H1 (cell line): ENCODE measurements around the gene MMP24OS. TPM values are rescaled to one million over a fixed set of nuclear protein-coding genes. Genes with fewer than 3 reads are reported as not detected.

Experiments
- KDM1A ChIP-seq: fragments of 200-600, 300-600 bp; sonication (generic); IDR thresholded peaks from 2 replicates; pipeline ENCODE4 v1.7.1; 2016; ENCODE audit warnings: mild to moderate bottlenecking, low read length, borderline replicate concordance
- KDM4A ChIP-seq: IDR thresholded peaks from one replicate; pipeline ENCODE4 v1.7.1; 2012; ENCODE audit warnings: low read depth, mild to moderate bottlenecking, moderate library complexity, low read length, inconsistent platforms; ENCODE audit not compliant: severe bottlenecking
- POLR2AphosphoS5 ChIP-seq: IDR thresholded peaks from 2 replicates; pipeline ENCODE4 v1.6.1; 2011; ENCODE audit warnings: low read depth, low read length
- SIN3A ChIP-seq, 2 experiments: IDR thresholded peaks in 1 of 2; conservative IDR thresholded peaks in 1 of 2; 2 replicates each; pipeline ENCODE4 v1.6.1; 2011 to 2012; ENCODE audit warnings: low read length in 2 of 2, improper control_type of control experiment in 1 of 2, low read depth in 1 of 2, mild to moderate bottlenecking in 1 of 2
- polyA plus RNA-seq, 7 experiments: library from polyadenylated mRNA; depleted of rRNA in 3 of 7; stranded (reverse) in 5 of 7; unstranded in 2 of 7; fragments of >200 nt in 5 of 7; fragments of 200-250 nt in 2 of 7; gene quantifications; 1 replicate in 5 of 7; 2 replicates in 1 of 7; 4 replicates in 1 of 7; pipeline versions ENCODE4 v1.2.1 to v1.2.3, GENCODE V29; 2011 to 2013; ENCODE audit warnings: missing spikeins in 2 of 7, mixed read lengths in 2 of 7
- total RNA-seq: library from RNA; stranded (reverse); fragmentation: NEBNext Ultra II Directional; extraction: Animal tissue kit (Norgen Biotek cat#: 25700); gene quantifications from 2 replicates; pipeline ENCODE4 v1.2.1, GENCODE V29; 2021

Gene MMP24OS
- total and polyA plus RNA-seq, 2 of the 8 experiments (the other 6 are each of a cell fraction or from before 2014, with no cell fraction given): 19.0 to 21.3 TPM

GRCh38 chr20:35263532-35264341, 14.2 kb downstream of the MMP24OS start (continued):
- TF ChIP-seq KDM1A (no peak), KDM4A (no peak), SIN3A (conservative IDR thresholded peaks at IDR 0.05 in 1 of 2, IDR thresholded peaks at IDR 0.05 in 1 of 2; ENCODE audit: low read depth in 1 of 2, low read length in 2 of 2) (no peak; a peak in 1 of 4 replicates), POLR2AphosphoS5 (peak; percentile 77)
